Epithelial cell of proximal tubule (primary cell): ENCODE measurements around the gene DCTN2. TPM values are rescaled to one million over a fixed set of nuclear protein-coding genes. Genes with fewer than 3 reads are reported as not detected.

Experiments
- DNase-seq: peaks from one replicate; pipeline ENCODE4 v3.0.0-alpha.2; 2011; ENCODE audit warnings: low read depth
- H3K4me3 ChIP-seq: 2 replicates; pipeline ENCODE4 v1.5.1; 2011; ENCODE audit warnings: low read depth, mild to moderate bottlenecking, low read length
- CTCF ChIP-seq: conservative IDR thresholded peaks from 2 replicates; pipeline ENCODE4 v1.5.1; 2012; ENCODE audit warnings: low read depth, mild to moderate bottlenecking, low read length
- total RNA-seq: library from RNA; depleted of rRNA; stranded (reverse); fragments of >200 nt; gene quantifications from 2 replicates; pipeline ENCODE4 v1.2.3, GENCODE V29; 2015

DCTN2 gene
- total RNA-seq, 1 donor from 2014 or later, result 140 TPM

GRCh38 chr12:57581802-57582201 lies 34.8 kb upstream of the DCTN2 start:
- no peak overlapping the region for H3K4me3 ChIP-seq
- no peak for DNase-seq
- TF ChIP-seq CTCF, result no peak

GRCh38 chr12:57580466-57580795 lies 33.4 kb upstream of the DCTN2 start:
- TF ChIP-seq CTCF, result no peak
- no peak overlapping the region for H3K4me3 ChIP-seq
- DNase-seq, result no peak

GRCh38 chr12:57579677-57580465 lies 32.9 kb upstream of the DCTN2 start:
- DNase-seq, result no peak
- no peak overlapping the region for H3K4me3 ChIP-seq
- TF ChIP-seq CTCF, result no peak

GRCh38 chr12:57579011-57579410 lies 32.0 kb upstream of the DCTN2 start:
- TF ChIP-seq CTCF, result no peak
- no peak overlapping the region for H3K4me3 ChIP-seq
- DNase-seq, result no peak

GRCh38 chr12:57577981-57578758 lies 31.2 kb upstream of the DCTN2 start:
- no peak for DNase-seq
- H3K4me3 ChIP-seq, result no peak overlapping the region
- TF ChIP-seq CTCF, result no peak

- DNase-seq, result no peak
- TF ChIP-seq CTCF, result no peak
- H3K4me3 ChIP-seq, result no peak overlapping the region
Measured at GRCh38 chr12:57576613-57577160, 29.7 kb upstream of the DCTN2 start.
